Pancreas (tissue), 10 donors: ENCODE results near the gene AOAH. TPM values are rescaled to one million over a fixed set of nuclear protein-coding genes. Genes with fewer than 3 reads are reported as not detected.

ENCODE experiments used
- ATAC-seq, 4 donors: fragments of 200-7000 bp; cut with Tn5 transposase; one replicate each; pipeline versions ENCODE4 v1.8.0 to v1.9.1; 2020; ENCODE audit warnings: mild to moderate bottlenecking in 4 of 4, moderate library complexity in 4 of 4
- DNase-seq, 6 donors: peaks; one replicate each; pipeline ENCODE4 v3.0.0-alpha.2; 2020
- FAIRE-seq: peaks from 2 replicates; lab custom pipeline; 2012; peaks lifted over from hg19 to GRCh38; lab: Jason Lieb, UNC
- H3K27ac ChIP-seq, 4 donors: fragments of 200-600 bp; sonication (generic); 1 replicate in 3 of 4; 2 replicates in 1 of 4; pipeline versions ENCODE4 v1.5.0 to v1.8.0; 2020
- H3K27me3 ChIP-seq, 4 donors: fragments of 200-600 bp; one replicate each; pipeline ENCODE4 v1.8.0; 2021
- H3K36me3 ChIP-seq, 3 donors: fragments of 200-600 bp; sonication (generic) in 1 of 3; one replicate each; pipeline versions ENCODE4 v1.5.0 to v1.8.0; 2020 to 2021
- H3K4me1 ChIP-seq, 3 donors: fragments of 200-600 bp; one replicate each; pipeline ENCODE4 v1.8.0; 2021
- H3K4me3 ChIP-seq, 4 donors: fragments of 200-600 bp; sonication (generic) in 2 of 4; one replicate each; pipeline versions ENCODE4 v1.5.0 to v1.8.0; 2020 to 2021
- H3K9me3 ChIP-seq, 4 donors: fragments of 200-600 bp; one replicate each; pipeline ENCODE4 v1.8.0; 2021
- WGBS, 2 donors: extraction: QIAGEN DNeasy Blood & Tissue Kit; methylation state at CpG; one replicate each; pipeline ENCODE4 v1.1.7; 2013; 5-methylcytosine and 5-hydroxymethylcytosine counted together
- intact Hi-C, 3 donors: fragments of 100-400 bp; cut with DNase I; formaldehyde crosslinking; loops; one replicate each; pipeline versions ENCODE4 v1.11.1 to v1.14.2; 2022
- polyA plus RNA-seq, 2 donors: library from polyadenylated mRNA; stranded (reverse); fragments of 200-250 nt; gene quantifications; one replicate each; pipeline ENCODE4 v1.2.3, GENCODE V29; 2013
- total RNA-seq, 6 donors: library from RNA; stranded (reverse); fragmentation: NEBNext Ultra II Directional in 4 of 6; extraction: Animal tissue kit (Norgen Biotek cat#: 25700) in 4 of 6; gene quantifications; one replicate each; pipeline versions ENCODE4 v1.2.1 to v1.2.4, GENCODE V29; 2021 to 2023
- TF ChIP-seq, protein P1 (sequence below), 4 donors: fragments of 200-600 bp; sonication (generic) in 3 of 4; IDR thresholded peaks; one replicate each; pipeline versions ENCODE4 v1.5.0 to v1.8.0; 2021; ENCODE audit warnings: antibody characterized with exemption in 4 of 4
- donor health status: healthy with polysubstance abuse.
- donor health status: DM: no; HTN: no; CAD: no; lungs with moderate emphysema.
- donor health status: DM: no; HTN: no; CAD: no.
- donor health status: control.
- donor health status: control.
- donor health status: Bipolar disorder and iron deficiency.
- donor health status: DM: yes; HTN: yes; CAD: no.
- donor health status: DM: no; HTN: no; CAD: no.
- donor health status: DM: no; HTN: no; CAD: no.
- donor health status: DM: yes; HTN: yes; CAD: no.

Gene AOAH
- total and polyA plus RNA-seq, 8 donors, result 0.79 to 9.0 (median 2.1) TPM

DNA sequence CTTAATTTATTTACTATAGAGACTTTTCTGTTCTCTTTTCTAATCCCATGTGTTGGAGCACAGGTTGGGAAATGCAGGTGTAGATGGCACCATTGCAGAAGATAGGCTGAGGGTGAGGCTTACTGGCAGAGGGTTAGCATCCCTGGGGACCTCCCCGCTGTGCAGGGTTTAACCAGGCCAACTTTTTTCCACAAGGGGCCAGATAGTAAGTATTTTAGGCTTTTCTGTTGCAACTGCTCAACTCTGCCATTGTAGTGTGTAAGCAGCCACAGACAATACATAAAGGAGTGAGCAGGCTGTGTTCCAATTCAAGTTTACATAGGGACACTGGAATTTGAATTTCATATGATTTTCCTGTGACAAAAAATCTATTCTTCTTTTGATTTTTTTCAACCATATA, 34.6 kb upstream of the AOAH start:
- 91 to 94% methylated on average over 1 of the region's 1 CpG for WGBS, 2 donors
- ATAC-seq (no peak), FAIRE-seq (no peak), DNase-seq (no peak)
- TF ChIP-seq, protein P1, sequence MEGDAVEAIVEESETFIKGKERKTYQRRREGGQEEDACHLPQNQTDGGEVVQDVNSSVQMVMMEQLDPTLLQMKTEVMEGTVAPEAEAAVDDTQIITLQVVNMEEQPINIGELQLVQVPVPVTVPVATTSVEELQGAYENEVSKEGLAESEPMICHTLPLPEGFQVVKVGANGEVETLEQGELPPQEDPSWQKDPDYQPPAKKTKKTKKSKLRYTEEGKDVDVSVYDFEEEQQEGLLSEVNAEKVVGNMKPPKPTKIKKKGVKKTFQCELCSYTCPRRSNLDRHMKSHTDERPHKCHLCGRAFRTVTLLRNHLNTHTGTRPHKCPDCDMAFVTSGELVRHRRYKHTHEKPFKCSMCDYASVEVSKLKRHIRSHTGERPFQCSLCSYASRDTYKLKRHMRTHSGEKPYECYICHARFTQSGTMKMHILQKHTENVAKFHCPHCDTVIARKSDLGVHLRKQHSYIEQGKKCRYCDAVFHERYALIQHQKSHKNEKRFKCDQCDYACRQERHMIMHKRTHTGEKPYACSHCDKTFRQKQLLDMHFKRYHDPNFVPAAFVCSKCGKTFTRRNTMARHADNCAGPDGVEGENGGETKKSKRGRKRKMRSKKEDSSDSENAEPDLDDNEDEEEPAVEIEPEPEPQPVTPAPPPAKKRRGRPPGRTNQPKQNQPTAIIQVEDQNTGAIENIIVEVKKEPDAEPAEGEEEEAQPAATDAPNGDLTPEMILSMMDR (IDR thresholded peaks at IDR 0.05), result no peak
- Histone ChIP-seq H3K4me1 (peaks cover 0 to 7% (median 0%) of the 10 kb centered on the region in 3 donors), H3K9me3 (no peaks in the 10 kb centered on the region), H3K4me3 (no peak overlapping the region), H3K27me3 (no peaks in the 10 kb centered on the region), H3K27ac (no peak overlapping the region), H3K36me3 (no peaks in the 10 kb centered on the region)
- intact Hi-C loops, result no loop called here

DNA sequence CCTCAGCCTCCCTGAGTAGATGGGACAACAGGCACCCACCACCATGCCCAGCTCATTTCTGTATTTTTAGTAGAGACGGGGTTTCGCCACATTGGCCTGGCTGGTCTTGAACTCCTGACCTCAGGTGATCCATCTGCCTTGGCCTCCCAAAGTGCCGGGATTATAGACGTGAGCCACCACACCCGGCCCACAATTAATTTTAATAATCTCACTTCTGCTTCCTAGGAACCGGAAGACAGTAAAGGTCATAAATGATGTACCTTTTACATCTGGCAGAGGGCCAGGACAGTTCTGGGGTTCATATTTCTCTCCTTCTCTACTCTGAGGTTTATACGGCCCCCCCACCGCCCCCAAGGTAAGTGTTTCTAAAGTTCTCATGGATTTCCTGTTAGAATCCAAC, 31.2 kb upstream of the AOAH start:
- Histone ChIP-seq H3K9me3 (no peaks in the 10 kb centered on the region), H3K27me3 (no peaks in the 10 kb centered on the region), H3K4me3 (no peak overlapping the region), H3K27ac (no peak overlapping the region), H3K4me1 (peaks cover 0 to 7% (median 0%) of the 10 kb centered on the region in 3 donors), H3K36me3 (no peaks in the 10 kb centered on the region)
- intact Hi-C loops, result no loop called here
- TF ChIP-seq, protein P1 (IDR thresholded peaks at IDR 0.05), result no peak
- FAIRE-seq, result no peak
- ATAC-seq, result no peak
- no peak for DNase-seq
- 82 to 84% methylated on average over 8 of the region's 8 CpGs for WGBS, 2 donors

DNA sequence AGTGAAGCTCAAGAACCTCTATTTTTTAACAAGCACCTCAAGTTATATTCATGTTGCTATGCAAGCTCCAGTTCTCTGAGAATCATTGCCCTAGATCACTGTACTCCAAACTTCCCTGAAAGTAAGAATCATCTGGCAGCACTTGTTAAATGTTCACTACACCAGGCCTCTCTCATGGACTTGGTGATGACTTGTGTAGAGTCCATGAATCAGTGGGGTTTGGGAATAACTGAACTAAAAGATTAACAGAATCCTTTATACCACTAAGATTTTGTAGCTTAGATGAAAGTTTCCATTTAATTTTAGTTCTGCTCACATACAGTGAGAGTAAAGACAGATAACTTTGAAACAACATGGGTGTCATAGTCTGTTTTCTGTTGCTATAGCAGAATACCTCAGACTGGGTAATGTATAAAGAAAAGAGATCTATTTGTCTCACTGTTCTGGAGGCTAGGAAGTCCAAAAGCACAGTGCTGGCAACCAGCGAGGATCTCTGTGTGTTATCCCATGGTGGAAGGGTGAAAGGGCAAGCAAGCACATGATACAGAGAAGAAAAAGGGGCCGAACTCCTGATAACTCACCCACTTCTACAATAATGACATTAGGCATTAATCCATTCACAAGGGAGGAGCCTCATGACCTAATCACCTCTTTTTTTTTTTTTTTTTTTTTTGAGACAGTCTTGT, 27.9 kb upstream of the AOAH start:
- Histone ChIP-seq H3K36me3 (no peaks in the 10 kb centered on the region), H3K27ac (peak overlapping the region in 2 of 4 donors; percentile 10 to 34), H3K4me3 (no peak overlapping the region), H3K4me1 (peaks cover 0 to 8% (median 7%) of the 10 kb centered on the region in 3 donors), H3K9me3 (no peaks in the 10 kb centered on the region), H3K27me3 (no peaks in the 10 kb centered on the region)
- 45% methylated on average over 2 of the region's 2 CpGs for WGBS, 2 donors
- DNase-seq (no peak), FAIRE-seq (no peak), ATAC-seq (peak in 1 of 4 donors; percentile 49)
- TF ChIP-seq, protein P1 (IDR thresholded peaks at IDR 0.05), result no peak
- intact Hi-C loops, result no loop called here

DNA sequence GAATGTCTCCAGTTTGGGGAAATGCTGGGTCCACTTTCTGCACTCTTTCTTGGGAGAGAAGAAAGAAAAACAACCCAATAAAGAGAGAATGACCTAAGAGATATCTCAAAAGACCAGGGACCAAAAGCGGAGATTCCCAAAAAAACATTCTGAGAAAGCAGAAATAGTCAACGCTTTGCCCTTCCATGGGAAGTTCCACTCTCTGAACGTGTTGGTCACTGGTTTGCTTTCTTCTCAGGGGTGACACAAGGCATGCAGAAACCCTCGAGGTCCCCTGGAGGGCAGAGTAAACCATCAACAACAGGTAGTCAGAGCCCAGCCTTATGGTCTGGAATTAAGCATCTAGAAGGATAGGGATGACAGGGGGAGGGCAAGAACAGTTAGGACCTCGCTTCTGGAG, 26.2 kb upstream of the AOAH start:
- DNase-seq (no peak), FAIRE-seq (no peak), ATAC-seq (no peak)
- TF ChIP-seq, protein P1 (IDR thresholded peaks at IDR 0.05), result no peak
- no peaks in the 10 kb centered on the region for H3K36me3 ChIP-seq
- H3K4me1 ChIP-seq, result peaks cover 0 to 22% (median 7%) of the 10 kb centered on the region in 3 donors
- intact Hi-C loops, result no loop called here
- H3K27me3 ChIP-seq, result no peaks in the 10 kb centered on the region
- H3K27ac ChIP-seq, result peak overlapping the region in 3 of 4 donors; percentile 63 to 85 (median 82)
- WGBS, 2 donors, result 65 to 70% methylated on average over 5 of the region's 5 CpGs
- H3K9me3 ChIP-seq, result no peaks in the 10 kb centered on the region
- peak overlapping the region in 1 of 4 donors; percentile 37 for H3K4me3 ChIP-seq
